ENCODE results near the gene AURKA. TPM values are rescaled to one million over a fixed set of nuclear protein-coding genes. Genes with fewer than 3 reads are reported as not detected.
A peak's percentile ranks its signal among the peaks of the same experiment; 100 is the strongest.

Gene AURKA
- total and polyA plus RNA-seq, 9 of the 15 experiments (the other 6 are each of a cell fraction or from before 2014, with no cell fraction given) = 72.7 to 162 (median 113) TPM

GRCh38 chr20:56362833-56363413 is 29.1 kb downstream of the AURKA start (continued):
- no peak for TF ChIP-seq NR2C2 (CRISPR knock-in tag; IDR thresholded peaks at IDR 0.05)
- TF ChIP-seq NR2C2 (tag; IDR thresholded peaks at IDR 0.05) = peak; percentile 73
- TF ChIP-seq, protein P1, sequence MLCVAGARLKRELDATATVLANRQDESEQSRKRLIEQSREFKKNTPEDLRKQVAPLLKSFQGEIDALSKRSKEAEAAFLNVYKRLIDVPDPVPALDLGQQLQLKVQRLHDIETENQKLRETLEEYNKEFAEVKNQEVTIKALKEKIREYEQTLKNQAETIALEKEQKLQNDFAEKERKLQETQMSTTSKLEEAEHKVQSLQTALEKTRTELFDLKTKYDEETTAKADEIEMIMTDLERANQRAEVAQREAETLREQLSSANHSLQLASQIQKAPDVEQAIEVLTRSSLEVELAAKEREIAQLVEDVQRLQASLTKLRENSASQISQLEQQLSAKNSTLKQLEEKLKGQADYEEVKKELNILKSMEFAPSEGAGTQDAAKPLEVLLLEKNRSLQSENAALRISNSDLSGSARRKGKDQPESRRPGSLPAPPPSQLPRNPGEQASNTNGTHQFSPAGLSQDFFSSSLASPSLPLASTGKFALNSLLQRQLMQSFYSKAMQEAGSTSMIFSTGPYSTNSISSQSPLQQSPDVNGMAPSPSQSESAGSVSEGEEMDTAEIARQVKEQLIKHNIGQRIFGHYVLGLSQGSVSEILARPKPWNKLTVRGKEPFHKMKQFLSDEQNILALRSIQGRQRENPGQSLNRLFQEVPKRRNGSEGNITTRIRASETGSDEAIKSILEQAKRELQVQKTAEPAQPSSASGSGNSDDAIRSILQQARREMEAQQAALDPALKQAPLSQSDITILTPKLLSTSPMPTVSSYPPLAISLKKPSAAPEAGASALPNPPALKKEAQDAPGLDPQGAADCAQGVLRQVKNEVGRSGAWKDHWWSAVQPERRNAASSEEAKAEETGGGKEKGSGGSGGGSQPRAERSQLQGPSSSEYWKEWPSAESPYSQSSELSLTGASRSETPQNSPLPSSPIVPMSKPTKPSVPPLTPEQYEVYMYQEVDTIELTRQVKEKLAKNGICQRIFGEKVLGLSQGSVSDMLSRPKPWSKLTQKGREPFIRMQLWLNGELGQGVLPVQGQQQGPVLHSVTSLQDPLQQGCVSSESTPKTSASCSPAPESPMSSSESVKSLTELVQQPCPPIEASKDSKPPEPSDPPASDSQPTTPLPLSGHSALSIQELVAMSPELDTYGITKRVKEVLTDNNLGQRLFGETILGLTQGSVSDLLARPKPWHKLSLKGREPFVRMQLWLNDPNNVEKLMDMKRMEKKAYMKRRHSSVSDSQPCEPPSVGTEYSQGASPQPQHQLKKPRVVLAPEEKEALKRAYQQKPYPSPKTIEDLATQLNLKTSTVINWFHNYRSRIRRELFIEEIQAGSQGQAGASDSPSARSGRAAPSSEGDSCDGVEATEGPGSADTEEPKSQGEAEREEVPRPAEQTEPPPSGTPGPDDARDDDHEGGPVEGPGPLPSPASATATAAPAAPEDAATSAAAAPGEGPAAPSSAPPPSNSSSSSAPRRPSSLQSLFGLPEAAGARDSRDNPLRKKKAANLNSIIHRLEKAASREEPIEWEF (CRISPR knock-in tag; IDR thresholded peaks at IDR 0.05) = peak; percentile 85
- no peak for TF ChIP-seq ZFP1 (CRISPR knock-in tag; IDR thresholded peaks at IDR 0.05)
- no peak for TF ChIP-seq HNRNPK (IDR thresholded peaks at IDR 0.05; ENCODE audit: low read depth, low read length, poor library complexity, severe bottlenecking)
- no peak for TF ChIP-seq ZNF146 (CRISPR knock-in tag; IDR thresholded peaks at IDR 0.05; ENCODE audit: unreplicated experiment)
- no peak for TF ChIP-seq SLC30A9 (CRISPR knock-in tag; IDR thresholded peaks at IDR 0.05)
- no peak for TF ChIP-seq NFXL1 (CRISPR knock-in tag; IDR thresholded peaks at IDR 0.05)
- peak; percentile 89 for TF ChIP-seq ELF4 (CRISPR knock-in tag; IDR thresholded peaks at IDR 0.05)
- TF ChIP-seq FOXA1 (IDR thresholded peaks at IDR 0.05; ENCODE audit: borderline replicate concordance) = no peak
- no peak for TF ChIP-seq TCF15 (CRISPR knock-in tag; IDR thresholded peaks at IDR 0.05)
- no peak for TF ChIP-seq ZNF324 (CRISPR knock-in tag; IDR thresholded peaks at IDR 0.05)
- TF ChIP-seq COPS2 (conservative IDR thresholded peaks at IDR 0.05) = no peak
- TF ChIP-seq SMARCB1 (IDR thresholded peaks at IDR 0.05; ENCODE audit: insufficient read length, low read depth) = no peak
- no peak for TF ChIP-seq PTRF (tag; IDR thresholded peaks at IDR 0.05)
- TF ChIP-seq MIER1 (IDR thresholded peaks at IDR 0.05; ENCODE audit: low read depth) = 0 out of 2 replicates have a peak, but pooled peaks have one; percentile 25
- TF ChIP-seq, protein P2, sequence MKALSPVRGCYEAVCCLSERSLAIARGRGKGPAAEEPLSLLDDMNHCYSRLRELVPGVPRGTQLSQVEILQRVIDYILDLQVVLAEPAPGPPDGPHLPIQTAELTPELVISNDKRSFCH (CRISPR knock-in tag; IDR thresholded peaks at IDR 0.05) = no peak
- TF ChIP-seq, protein P2 (tag; IDR thresholded peaks at IDR 0.05) = 0 out of 2 replicates have a peak, but pooled peaks have one; percentile 40
- peak; percentile 58; the same call in 1 of the 2 replicates for TF ChIP-seq ZNF584 (CRISPR knock-in tag; IDR thresholded peaks at IDR 0.05; ENCODE audit: low read depth)
- no peak for TF ChIP-seq BCL6 (CRISPR knock-in tag; IDR thresholded peaks at IDR 0.05)
- TF ChIP-seq SNAPC5 (CRISPR knock-in tag; IDR thresholded peaks at IDR 0.05) = no peak

All from K562 (cell line).